WTC11 (cell line): ENCODE measurements around the gene FBXL7. TPM values are rescaled to one million over a fixed set of nuclear protein-coding genes. Genes with fewer than 3 reads are reported as not detected.
A peak's percentile ranks its signal among the peaks of the same experiment; 100 is the strongest.

ENCODE experiments used
- ATAC-seq: fragments of 200-7000 bp; cut with Tn5 transposase; 2 replicates; pipeline ENCODE4 v1.10.0; 2021; ENCODE audit warnings: mild to moderate bottlenecking, moderate library complexity
- CTCF ChIA-PET: fragments of 300-600 bp; sonication (Branson Sonifier 250); formaldehyde crosslinking; loops from one replicate; lab custom pipeline; 2021; ENCODE audit warnings: antibody characterized with exemption; lab: Charles Lee
- POLR2A ChIA-PET: fragments of 350-600 bp; sonication (Branson Sonifier 250); formaldehyde crosslinking; loops from one replicate; lab custom pipeline; 2021; ENCODE audit warnings: antibody characterized with exemption; lab: Charles Lee
- DNase-seq: peaks from one replicate; pipeline ENCODE4 v3.0.0; 2021; ENCODE audit warnings: low spot score
- H3K27ac Mint-ChIP-seq: 2 replicates; pipeline ENCODE4 v1.8.0; 2021; ENCODE audit warnings: mixed read lengths
- H3K27me3 Mint-ChIP-seq: 2 replicates; pipeline ENCODE4 v1.8.0; 2021; ENCODE audit warnings: low read depth, mild to moderate bottlenecking, moderate library complexity, mixed read lengths
- H3K36me3 Mint-ChIP-seq: 2 replicates; pipeline ENCODE4 v1.8.0; 2021; ENCODE audit warnings: mixed read lengths
- H3K4me1 Mint-ChIP-seq: 2 replicates; pipeline ENCODE4 v1.8.0; 2022; ENCODE audit warnings: mixed read lengths
- H3K4me3 Mint-ChIP-seq: 2 replicates; pipeline ENCODE4 v1.8.0; 2021; ENCODE audit warnings: mild to moderate bottlenecking, moderate library complexity, mixed read lengths
- H3K9me3 Mint-ChIP-seq: 2 replicates; pipeline ENCODE4 v1.8.0; 2021; ENCODE audit warnings: mixed read lengths
- ATF1 ChIP-seq: sonication (generic); formaldehyde crosslinking; IDR thresholded peaks from 2 replicates; pipeline ENCODE4 v1.8.1; 2023; ENCODE audit warnings: mild to moderate bottlenecking, moderate library complexity, missing genetic modification reagents
- ETV6 ChIP-seq: sonication (generic); formaldehyde crosslinking; IDR thresholded peaks from 2 replicates; pipeline ENCODE4 v1.8.1; 2022; ENCODE audit warnings: mild to moderate bottlenecking, missing genetic modification reagents
- GABPB1 ChIP-seq: sonication (generic); formaldehyde crosslinking; IDR thresholded peaks from 2 replicates; pipeline ENCODE4 v1.8.1; 2023; ENCODE audit warnings: mild to moderate bottlenecking, missing genetic modification reagents
- KAT7 ChIP-seq: sonication (generic); formaldehyde crosslinking; IDR thresholded peaks from 2 replicates; pipeline ENCODE4 v1.8.1; 2023; ENCODE audit warnings: missing genetic modification reagents, mild to moderate bottlenecking, borderline replicate concordance
- NFATC4 ChIP-seq: fragments of 250-450 bp; sonication (Bioruptor Pico); IDR thresholded peaks from 2 replicates; pipeline ENCODE4 v1.9.0; 2021; ENCODE audit warnings: mild to moderate bottlenecking
- NR2C2 ChIP-seq: sonication (generic); formaldehyde crosslinking; IDR thresholded peaks from 2 replicates; pipeline ENCODE4 v1.8.0; 2022; ENCODE audit warnings: mild to moderate bottlenecking, missing genetic modification reagents
- OVOL2 ChIP-seq: fragments of 250-450 bp; sonication (Bioruptor Pico); IDR thresholded peaks from 2 replicates; pipeline ENCODE4 v1.9.0; 2021; ENCODE audit warnings: mild to moderate bottlenecking, borderline replicate concordance
- RELA ChIP-seq: sonication (generic); formaldehyde crosslinking; IDR thresholded peaks from 2 replicates; pipeline ENCODE4 v1.8.1; 2022; ENCODE audit warnings: missing genetic modification reagents, mild to moderate bottlenecking, borderline replicate concordance
- RORB ChIP-seq: fragments of 250-450 bp; sonication (Bioruptor Pico); IDR thresholded peaks from 2 replicates; pipeline ENCODE4 v1.9.0; 2021; ENCODE audit warnings: mild to moderate bottlenecking
- SOX15 ChIP-seq: fragments of 250-450 bp; sonication (Bioruptor Pico); IDR thresholded peaks from 2 replicates; pipeline ENCODE4 v1.9.0; 2021; ENCODE audit warnings: mild to moderate bottlenecking
- SP1 ChIP-seq: sonication (generic); formaldehyde crosslinking; conservative IDR thresholded peaks from 2 replicates; pipeline ENCODE4 v1.8.1; 2022; ENCODE audit warnings: missing genetic modification reagents
- TCF7 ChIP-seq: sonication (generic); formaldehyde crosslinking; IDR thresholded peaks from 2 replicates; pipeline ENCODE4 v1.8.0; 2022; ENCODE audit warnings: mild to moderate bottlenecking, low read depth, missing genetic modification reagents, moderate library complexity
- ZNF416 ChIP-seq: fragments of 250-450 bp; sonication (Bioruptor Pico); IDR thresholded peaks from 2 replicates; pipeline ENCODE4 v1.9.0; 2021; ENCODE audit warnings: mild to moderate bottlenecking, inconsistent platforms
- ZNF425 ChIP-seq: fragments of 250-450 bp; sonication (Bioruptor Pico); conservative IDR thresholded peaks from 2 replicates; pipeline ENCODE4 v1.9.0; 2021; ENCODE audit warnings: mild to moderate bottlenecking
- total RNA-seq: library from RNA; stranded (reverse); gene quantifications from 3 replicates; pipeline ENCODE4 v1.2.3, GENCODE V29; 2021
- TF ChIP-seq, protein P1 (sequence below): fragments of 250-450 bp; sonication (Bioruptor Pico); IDR thresholded peaks from 2 replicates; pipeline ENCODE4 v1.9.0; 2021; ENCODE audit warnings: mild to moderate bottlenecking
- TF ChIP-seq, protein P2 (sequence below): sonication (generic); formaldehyde crosslinking; IDR thresholded peaks from 2 replicates; pipeline ENCODE4 v1.8.0; 2022; ENCODE audit warnings: mild to moderate bottlenecking, missing genetic modification reagents
- TF ChIP-seq, protein P3 (sequence below): sonication (generic); formaldehyde crosslinking; IDR thresholded peaks from 2 replicates; pipeline ENCODE4 v1.8.1; 2023; ENCODE audit warnings: mild to moderate bottlenecking, missing genetic modification reagents
- TF ChIP-seq, protein P4 (sequence below): sonication (generic); formaldehyde crosslinking; IDR thresholded peaks from 2 replicates; pipeline ENCODE4 v1.8.1; 2022; ENCODE audit warnings: mild to moderate bottlenecking, missing genetic modification reagents, moderate library complexity, borderline replicate concordance

The FBXL7 gene
- total RNA-seq, 1 experiment from 2014 or later = 13.8 TPM

- TF ChIP-seq ZNF425 (CRISPR knock-in tag) = no peak
- TF ChIP-seq ATF1 (CRISPR knock-in tag) = no peak
- no peak for TF ChIP-seq NR2C2 (CRISPR knock-in tag)
- no peak for TF ChIP-seq SOX15 (CRISPR knock-in tag)
- TF ChIP-seq, all 79 proteins: peak for 0
These were observed 18.8 kb downstream of the FBXL7 start (continued) for GRCh38 chr5:15518786-15519185.

DNA sequence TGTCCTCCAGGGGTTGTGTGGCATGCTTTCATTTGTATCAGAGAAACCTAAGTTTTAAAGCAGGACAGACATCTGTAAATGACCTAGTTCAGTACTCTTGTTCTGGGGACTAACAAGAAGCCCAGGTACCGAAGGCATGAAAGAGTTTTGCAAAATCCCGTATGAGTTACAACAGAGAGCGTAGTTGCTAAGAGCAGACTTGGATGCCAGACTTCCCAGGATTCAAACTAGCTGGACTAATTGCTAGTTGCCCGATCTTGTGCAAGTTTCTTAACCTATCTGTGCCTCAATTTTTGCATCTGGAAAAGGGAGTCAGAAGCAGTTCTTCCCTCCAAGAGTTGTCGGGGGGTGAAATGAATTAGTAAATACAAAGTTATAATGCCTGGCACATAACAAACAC is 20.9 kb downstream of the FBXL7 start:
- Mint-ChIP-seq H3K4me3 (no peak overlapping the region), H3K27ac (peak overlapping the region; percentile 1; the same call in 1 of the 2 replicates), H3K9me3 (no peaks in the 10 kb centered on the region), H3K36me3 (no peaks in the 10 kb centered on the region), H3K4me1 (peaks cover 34% of the 10 kb centered on the region), H3K27me3 (no peaks in the 10 kb centered on the region)
- ATAC-seq = no peak
- POLR2A ChIA-PET = interaction anchor here (0.9 kb wide), 1 partner anchor 17 kb away, joined by 3 read pairs; no protein-coding TSS in a partner anchor
- TF ChIP-seq ZNF416 (CRISPR knock-in tag) (no peak), TCF7 (CRISPR knock-in tag) (no peak), RELA (no peak)
- TF ChIP-seq, protein P1, sequence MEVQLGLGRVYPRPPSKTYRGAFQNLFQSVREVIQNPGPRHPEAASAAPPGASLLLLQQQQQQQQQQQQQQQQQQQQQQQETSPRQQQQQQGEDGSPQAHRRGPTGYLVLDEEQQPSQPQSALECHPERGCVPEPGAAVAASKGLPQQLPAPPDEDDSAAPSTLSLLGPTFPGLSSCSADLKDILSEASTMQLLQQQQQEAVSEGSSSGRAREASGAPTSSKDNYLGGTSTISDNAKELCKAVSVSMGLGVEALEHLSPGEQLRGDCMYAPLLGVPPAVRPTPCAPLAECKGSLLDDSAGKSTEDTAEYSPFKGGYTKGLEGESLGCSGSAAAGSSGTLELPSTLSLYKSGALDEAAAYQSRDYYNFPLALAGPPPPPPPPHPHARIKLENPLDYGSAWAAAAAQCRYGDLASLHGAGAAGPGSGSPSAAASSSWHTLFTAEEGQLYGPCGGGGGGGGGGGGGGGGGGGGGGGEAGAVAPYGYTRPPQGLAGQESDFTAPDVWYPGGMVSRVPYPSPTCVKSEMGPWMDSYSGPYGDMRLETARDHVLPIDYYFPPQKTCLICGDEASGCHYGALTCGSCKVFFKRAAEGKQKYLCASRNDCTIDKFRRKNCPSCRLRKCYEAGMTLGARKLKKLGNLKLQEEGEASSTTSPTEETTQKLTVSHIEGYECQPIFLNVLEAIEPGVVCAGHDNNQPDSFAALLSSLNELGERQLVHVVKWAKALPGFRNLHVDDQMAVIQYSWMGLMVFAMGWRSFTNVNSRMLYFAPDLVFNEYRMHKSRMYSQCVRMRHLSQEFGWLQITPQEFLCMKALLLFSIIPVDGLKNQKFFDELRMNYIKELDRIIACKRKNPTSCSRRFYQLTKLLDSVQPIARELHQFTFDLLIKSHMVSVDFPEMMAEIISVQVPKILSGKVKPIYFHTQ = no peak
- CTCF ChIA-PET = no interaction called here
- no peak for DNase-seq

DNA sequence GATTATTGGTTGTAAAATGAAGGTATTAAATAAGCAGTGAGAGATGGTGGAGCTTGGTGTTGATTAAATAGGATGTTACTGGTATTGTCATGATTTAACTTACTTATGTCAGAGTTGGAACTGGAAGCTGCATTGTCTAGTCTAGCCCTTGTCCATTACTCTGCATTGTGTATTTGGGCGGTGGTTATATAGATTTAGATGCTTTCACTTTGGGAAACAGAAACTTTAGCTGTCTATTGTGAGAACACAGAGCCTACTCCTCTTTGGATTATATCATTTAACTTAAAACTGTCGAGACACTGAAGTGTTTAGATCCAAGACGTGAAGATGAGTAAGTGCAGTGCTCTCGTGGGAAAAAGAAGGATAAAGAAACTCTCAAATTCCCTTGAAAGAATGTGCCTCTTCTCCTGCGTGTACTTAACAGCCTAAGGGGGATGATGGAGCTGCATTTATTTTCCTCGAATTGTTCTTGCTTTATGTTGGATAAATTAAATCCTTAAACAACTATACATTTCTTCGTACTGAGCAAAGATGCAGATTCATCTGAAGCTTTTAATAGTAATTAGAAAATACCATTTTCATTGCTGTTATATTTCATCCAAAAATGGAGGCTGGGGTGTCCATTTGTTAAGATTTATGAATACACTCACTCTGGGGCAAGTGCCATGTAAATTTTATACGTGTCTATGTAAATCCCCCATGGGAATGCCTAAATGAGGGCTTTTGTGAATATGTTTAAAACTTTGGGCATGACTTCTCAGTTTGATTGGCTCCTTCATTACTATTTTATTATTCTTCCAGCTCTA is 21.6 kb downstream of the FBXL7 start:
- Mint-ChIP-seq H3K36me3 (no peaks in the 10 kb centered on the region), H3K27me3 (no peaks in the 10 kb centered on the region), H3K4me3 (no peak overlapping the region), H3K9me3 (no peaks in the 10 kb centered on the region), H3K27ac (no peak overlapping the region; the same call in 1 of the 2 replicates), H3K4me1 (peaks cover 41% of the 10 kb centered on the region)
- ATAC-seq (no peak), DNase-seq (no peak)
- ChIA-PET POLR2A (interaction anchor here (0.9 kb wide), 1 partner anchor 17 kb away, joined by 3 read pairs; no protein-coding TSS in a partner anchor), CTCF (interaction anchor here (0.6 kb wide), 2 partner anchors 93 to 542 kb away, joined by 3 read pairs; no protein-coding TSS in a partner anchor)
- TF ChIP-seq, protein P2, sequence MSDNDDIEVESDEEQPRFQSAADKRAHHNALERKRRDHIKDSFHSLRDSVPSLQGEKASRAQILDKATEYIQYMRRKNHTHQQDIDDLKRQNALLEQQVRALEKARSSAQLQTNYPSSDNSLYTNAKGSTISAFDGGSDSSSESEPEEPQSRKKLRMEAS (CRISPR knock-in tag) = no peak

GRCh38 chr5:15522187-15522520 is 22.2 kb downstream of the FBXL7 start:
- no peak overlapping the region for H3K4me3 Mint-ChIP-seq
- TF ChIP-seq ETV6 (CRISPR knock-in tag) (no peak), KAT7 (CRISPR knock-in tag) (no peak), OVOL2 (CRISPR knock-in tag) (no peak), SP1 (CRISPR knock-in tag) (no peak), RORB (no peak), ZNF425 (CRISPR knock-in tag) (no peak), GABPB1 (no peak), NFATC4 (CRISPR knock-in tag) (no peak)
- TF ChIP-seq, protein P3, sequence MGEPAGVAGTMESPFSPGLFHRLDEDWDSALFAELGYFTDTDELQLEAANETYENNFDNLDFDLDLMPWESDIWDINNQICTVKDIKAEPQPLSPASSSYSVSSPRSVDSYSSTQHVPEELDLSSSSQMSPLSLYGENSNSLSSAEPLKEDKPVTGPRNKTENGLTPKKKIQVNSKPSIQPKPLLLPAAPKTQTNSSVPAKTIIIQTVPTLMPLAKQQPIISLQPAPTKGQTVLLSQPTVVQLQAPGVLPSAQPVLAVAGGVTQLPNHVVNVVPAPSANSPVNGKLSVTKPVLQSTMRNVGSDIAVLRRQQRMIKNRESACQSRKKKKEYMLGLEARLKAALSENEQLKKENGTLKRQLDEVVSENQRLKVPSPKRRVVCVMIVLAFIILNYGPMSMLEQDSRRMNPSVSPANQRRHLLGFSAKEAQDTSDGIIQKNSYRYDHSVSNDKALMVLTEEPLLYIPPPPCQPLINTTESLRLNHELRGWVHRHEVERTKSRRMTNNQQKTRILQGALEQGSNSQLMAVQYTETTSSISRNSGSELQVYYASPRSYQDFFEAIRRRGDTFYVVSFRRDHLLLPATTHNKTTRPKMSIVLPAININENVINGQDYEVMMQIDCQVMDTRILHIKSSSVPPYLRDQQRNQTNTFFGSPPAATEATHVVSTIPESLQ (CRISPR knock-in tag) = no peak
- TF ChIP-seq, protein P4, sequence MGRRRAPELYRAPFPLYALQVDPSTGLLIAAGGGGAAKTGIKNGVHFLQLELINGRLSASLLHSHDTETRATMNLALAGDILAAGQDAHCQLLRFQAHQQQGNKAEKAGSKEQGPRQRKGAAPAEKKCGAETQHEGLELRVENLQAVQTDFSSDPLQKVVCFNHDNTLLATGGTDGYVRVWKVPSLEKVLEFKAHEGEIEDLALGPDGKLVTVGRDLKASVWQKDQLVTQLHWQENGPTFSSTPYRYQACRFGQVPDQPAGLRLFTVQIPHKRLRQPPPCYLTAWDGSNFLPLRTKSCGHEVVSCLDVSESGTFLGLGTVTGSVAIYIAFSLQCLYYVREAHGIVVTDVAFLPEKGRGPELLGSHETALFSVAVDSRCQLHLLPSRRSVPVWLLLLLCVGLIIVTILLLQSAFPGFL (CRISPR knock-in tag) = no peak
- TF ChIP-seq, protein P2 (CRISPR knock-in tag) = no peak

More at GRCh38 chr5:15522187-15522520, 22.2 kb downstream of the FBXL7 start:
- ChIA-PET CTCF (interaction anchor here (0.6 kb wide), 1 partner anchor 541 kb away, joined by 3 read pairs; no protein-coding TSS in a partner anchor), POLR2A (no interaction called here)
- H3K9me3 Mint-ChIP-seq = no peaks in the 10 kb centered on the region
- H3K36me3 Mint-ChIP-seq = no peaks in the 10 kb centered on the region
- DNase-seq = no peak
- peak overlapping the region; percentile 9; the same call in 1 of the 2 replicates for H3K27ac Mint-ChIP-seq
- H3K27me3 Mint-ChIP-seq = no peaks in the 10 kb centered on the region
- H3K4me1 Mint-ChIP-seq = peaks cover 41% of the 10 kb centered on the region
- no peak for ATAC-seq
